ENCODE data around the gene TTYH3. TPM values are rescaled to one million over a fixed set of nuclear protein-coding genes. Genes with fewer than 3 reads are reported as not detected.
A peak's percentile ranks its signal among the peaks of the same experiment; 100 is the strongest.

Gene TTYH3
- total and polyA plus RNA-seq, 2 of the 13 experiments (the other 11 are each of a cell fraction or from before 2014, with no cell fraction given) = 26.3 to 50.0 TPM

DNA sequence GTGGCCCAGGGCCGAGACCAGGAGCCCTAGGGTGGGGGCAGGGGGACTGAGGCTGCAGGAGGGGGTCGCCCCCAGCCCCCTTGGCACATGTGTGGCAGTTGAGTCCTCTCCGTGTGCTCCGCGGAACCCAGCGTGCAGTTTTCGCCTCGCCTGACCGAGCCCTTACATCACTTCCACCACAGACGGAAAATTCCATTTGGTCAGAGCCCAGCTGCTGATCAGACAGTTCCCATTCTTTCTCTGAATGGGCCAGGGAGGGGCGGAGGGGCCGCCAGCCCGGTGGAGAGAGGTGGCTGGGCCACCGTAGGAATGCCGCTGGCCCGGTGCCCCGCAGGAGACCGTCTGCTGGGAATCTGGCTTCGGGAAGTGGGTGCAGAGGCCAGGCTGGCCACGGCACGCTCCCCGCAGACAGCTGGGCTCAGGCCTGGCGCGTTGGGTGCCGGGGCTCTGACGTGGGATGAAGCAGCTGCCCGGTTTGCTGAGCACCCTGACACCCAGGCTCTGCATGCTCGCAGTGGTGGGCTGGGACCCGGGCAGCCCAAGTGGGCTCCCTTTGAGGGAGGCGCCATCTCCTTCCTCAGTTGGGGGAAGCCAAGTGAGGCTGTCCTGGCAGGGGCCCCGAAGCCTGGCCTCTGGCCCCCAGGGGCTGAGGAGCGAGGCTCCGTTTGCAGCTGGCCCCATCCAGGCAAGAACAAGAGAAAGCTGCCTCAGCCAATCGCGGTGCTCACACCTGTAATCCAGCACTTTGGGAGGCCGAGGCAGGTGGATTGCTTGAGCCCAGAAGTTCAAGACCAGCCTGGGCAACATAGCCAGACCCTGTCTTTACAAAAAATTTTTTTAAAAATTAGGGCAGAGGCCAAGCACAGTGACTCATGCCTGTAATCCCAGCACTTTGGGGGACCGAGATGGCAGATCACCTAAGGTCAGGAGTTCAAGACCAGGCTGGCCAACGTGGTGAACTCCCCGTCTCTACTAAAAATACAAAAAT, 9.9 kb downstream of the TTYH3 start (continued):
- TF ChIP-seq ERF (CRISPR knock-in tag; IDR thresholded peaks at IDR 0.05) (peak; percentile 91), HDAC2 (CRISPR knock-in tag; IDR thresholded peaks at IDR 0.05) (peak; percentile 50; the same call in 1 of the 2 replicates), CCAR2 (optimal IDR thresholded peaks at IDR 0.05; ENCODE audit: low read depth, low read length) (no peak), ZNF468 (CRISPR knock-in tag; IDR thresholded peaks at IDR 0.05) (no peak), SRSF1 (optimal IDR thresholded peaks at IDR 0.05; ENCODE audit: low read depth, low read length) (no peak), KDM3A (CRISPR knock-in tag; IDR thresholded peaks at IDR 0.05; ENCODE audit: low read depth) (no peak), PBX2 (CRISPR knock-in tag; IDR thresholded peaks at IDR 0.05) (no peak), REL (CRISPR knock-in tag; conservative IDR thresholded peaks at IDR 0.05) (no peak), RARG (CRISPR knock-in tag; IDR thresholded peaks at IDR 0.05; ENCODE audit: low read depth) (no peak), TFDP1 (CRISPR knock-in tag; IDR thresholded peaks at IDR 0.05; ENCODE audit: borderline replicate concordance) (peak; percentile 41; the same call in 1 of the 2 replicates), TBP (CRISPR knock-in tag; IDR thresholded peaks at IDR 0.05) (no peak), ZNF549 (CRISPR knock-in tag; IDR thresholded peaks at IDR 0.05) (no peak), ZNF563 (CRISPR knock-in tag; IDR thresholded peaks at IDR 0.05) (no peak), HNRNPUL1 (IDR thresholded peaks at IDR 0.05; ENCODE audit: low read depth, low read length) (no peak), ZNF354B (CRISPR knock-in tag; IDR thresholded peaks at IDR 0.05) (no peak), ARNTL (CRISPR knock-in tag; IDR thresholded peaks at IDR 0.05) (no peak), FLYWCH1 (CRISPR knock-in tag; IDR thresholded peaks at IDR 0.05) (no peak), WIZ (CRISPR knock-in tag; IDR thresholded peaks at IDR 0.05) (no peak), CREB3 (CRISPR knock-in tag; IDR thresholded peaks at IDR 0.05) (no peak)
- TF ChIP-seq, protein P1, sequence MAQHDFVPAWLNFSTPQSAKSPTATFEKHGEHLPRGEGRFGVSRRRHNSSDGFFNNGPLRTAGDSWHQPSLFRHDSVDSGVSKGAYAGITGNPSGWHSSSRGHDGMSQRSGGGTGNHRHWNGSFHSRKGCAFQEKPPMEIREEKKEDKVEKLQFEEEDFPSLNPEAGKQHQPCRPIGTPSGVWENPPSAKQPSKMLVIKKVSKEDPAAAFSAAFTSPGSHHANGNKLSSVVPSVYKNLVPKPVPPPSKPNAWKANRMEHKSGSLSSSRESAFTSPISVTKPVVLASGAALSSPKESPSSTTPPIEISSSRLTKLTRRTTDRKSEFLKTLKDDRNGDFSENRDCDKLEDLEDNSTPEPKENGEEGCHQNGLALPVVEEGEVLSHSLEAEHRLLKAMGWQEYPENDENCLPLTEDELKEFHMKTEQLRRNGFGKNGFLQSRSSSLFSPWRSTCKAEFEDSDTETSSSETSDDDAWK (CRISPR knock-in tag; IDR thresholded peaks at IDR 0.05) = no peak
- TF ChIP-seq, protein P2, sequence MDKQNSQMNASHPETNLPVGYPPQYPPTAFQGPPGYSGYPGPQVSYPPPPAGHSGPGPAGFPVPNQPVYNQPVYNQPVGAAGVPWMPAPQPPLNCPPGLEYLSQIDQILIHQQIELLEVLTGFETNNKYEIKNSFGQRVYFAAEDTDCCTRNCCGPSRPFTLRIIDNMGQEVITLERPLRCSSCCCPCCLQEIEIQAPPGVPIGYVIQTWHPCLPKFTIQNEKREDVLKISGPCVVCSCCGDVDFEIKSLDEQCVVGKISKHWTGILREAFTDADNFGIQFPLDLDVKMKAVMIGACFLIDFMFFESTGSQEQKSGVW (CRISPR knock-in tag; IDR thresholded peaks at IDR 0.05; ENCODE audit: borderline replicate concordance) = no peak
- TF ChIP-seq, protein P3, sequence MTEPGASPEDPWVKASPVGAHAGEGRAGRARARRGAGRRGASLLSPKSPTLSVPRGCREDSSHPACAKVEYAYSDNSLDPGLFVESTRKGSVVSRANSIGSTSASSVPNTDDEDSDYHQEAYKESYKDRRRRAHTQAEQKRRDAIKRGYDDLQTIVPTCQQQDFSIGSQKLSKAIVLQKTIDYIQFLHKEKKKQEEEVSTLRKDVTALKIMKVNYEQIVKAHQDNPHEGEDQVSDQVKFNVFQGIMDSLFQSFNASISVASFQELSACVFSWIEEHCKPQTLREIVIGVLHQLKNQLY (CRISPR knock-in tag; IDR thresholded peaks at IDR 0.05) = no peak
- TF ChIP-seq, protein P4, sequence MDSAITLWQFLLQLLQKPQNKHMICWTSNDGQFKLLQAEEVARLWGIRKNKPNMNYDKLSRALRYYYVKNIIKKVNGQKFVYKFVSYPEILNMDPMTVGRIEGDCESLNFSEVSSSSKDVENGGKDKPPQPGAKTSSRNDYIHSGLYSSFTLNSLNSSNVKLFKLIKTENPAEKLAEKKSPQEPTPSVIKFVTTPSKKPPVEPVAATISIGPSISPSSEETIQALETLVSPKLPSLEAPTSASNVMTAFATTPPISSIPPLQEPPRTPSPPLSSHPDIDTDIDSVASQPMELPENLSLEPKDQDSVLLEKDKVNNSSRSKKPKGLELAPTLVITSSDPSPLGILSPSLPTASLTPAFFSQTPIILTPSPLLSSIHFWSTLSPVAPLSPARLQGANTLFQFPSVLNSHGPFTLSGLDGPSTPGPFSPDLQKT (CRISPR knock-in tag; IDR thresholded peaks at IDR 0.05; ENCODE audit: borderline replicate concordance) = no peak

All from HepG2 (cell line).